NCI-H1092 (cell line): ENCODE data around the gene DNAAF3.

ENCODE experiments used
- DNase-seq: peaks from one replicate; lab custom pipeline; 2025; lab: John Stamatoyannopoulos, UW

DNAAF3 gene

GRCh38 chr19:55153652-55154264, 12.7 kb downstream of the DNAAF3 start:
- no peak for DNase-seq

GRCh38 chr19:55152017-55152416, 14.4 kb downstream of the DNAAF3 start:
- no peak for DNase-seq

- DNase-seq = no peak
Observed at GRCh38 chr19:55149078-55150003, 17.1 kb downstream of the DNAAF3 start, which contains the start of gene TNNT1. TNNT1 (minus strand) TSS chr19:55149206; CDS start chr19:55147157, 2,049 bp downstream.

- no peak for DNase-seq
Observed at GRCh38 chr19:55147545-55148251, 18.7 kb downstream of the DNAAF3 start.

- no peak for DNase-seq
Observed at GRCh38 chr19:55146705-55147273, 19.6 kb downstream of the DNAAF3 start.

- DNase-seq = no peak
Observed at GRCh38 chr19:55146078-55146704, 20.2 kb downstream of the DNAAF3 start.

- DNase-seq = no peak
Observed at GRCh38 chr19:55145232-55145631, 21.2 kb downstream of the DNAAF3 start.

GRCh38 chr19:55141696-55142095, 24.7 kb downstream of the DNAAF3 start:
- DNase-seq = no peak

GRCh38 chr19:55137915-55138314, 28.5 kb downstream of the DNAAF3 start:
- DNase-seq = no peak

- no peak for DNase-seq
Observed at GRCh38 chr19:55136399-55137102, 29.9 kb downstream of the DNAAF3 start.

- no peak for DNase-seq
Observed at GRCh38 chr19:55134736-55135135, 31.7 kb downstream of the DNAAF3 start.

GRCh38 chr19:55133639-55134444, 32.6 kb downstream of the DNAAF3 start:
- no peak for DNase-seq

GRCh38 chr19:55132453-55133129, 33.8 kb downstream of the DNAAF3 start:
- DNase-seq = no peak

GRCh38 chr19:55131421-55131820, 35.0 kb downstream of the DNAAF3 start:
- DNase-seq = no peak

- no peak for DNase-seq
Observed at GRCh38 chr19:55119053-55119452, 47.4 kb downstream of the DNAAF3 start.

GRCh38 chr19:55118401-55118991, 47.9 kb downstream of the DNAAF3 start:
- no peak for DNase-seq

GRCh38 chr19:55117663-55118391, 48.6 kb downstream of the DNAAF3 start:
- peak; percentile 92 for DNase-seq

GRCh38 chr19:55116859-55117662, 49.4 kb downstream of the DNAAF3 start, which contains the start of gene PPP1R12C:
PPP1R12C (minus strand) TSS chr19:55117637; CDS start chr19:55117543, 94 bp downstream.
- DNase-seq = no peak
